H1 (cell line): ENCODE data around the gene MRTFB. TPM values are rescaled to one million over a fixed set of nuclear protein-coding genes. Genes with fewer than 3 reads are reported as not detected.

ENCODE experiments used
- CTCF ChIA-PET: fragments of 300-600 bp; sonication (Branson Sonifier 250); formaldehyde crosslinking; loops from one replicate; lab custom pipeline; 2021; ENCODE audit not compliant: partially characterized antibody; lab: Charles Lee
- POLR2A ChIA-PET: fragments of 300-600 bp; sonication (Branson Sonifier 250); formaldehyde crosslinking; loops from one replicate; lab custom pipeline; 2021; ENCODE audit warnings: inconsistent platforms; ENCODE audit not compliant: partially characterized antibody; lab: Charles Lee
- DNase-seq, 2 experiments: peaks; one replicate each; pipeline versions ENCODE4 v3.0.0 to v3.0.0-alpha.2; 2010 to 2022; ENCODE audit warnings: low spot score in 2 of 2, low read depth in 1 of 2, mixed read lengths in 1 of 2
- FAIRE-seq: peaks from 2 replicates; lab custom pipeline; 2011; peaks lifted over from hg19 to GRCh38; lab: Jason Lieb, UNC
- H2AFZ ChIP-seq: 2 replicates; pipeline ENCODE4 v1.8.1; 2012; ENCODE audit warnings: low read length, inconsistent platforms
- H2AK5ac ChIP-seq: 2 replicates; pipeline ENCODE4 v1.6.1; 2013; ENCODE audit warnings: low read depth, low read length
- H2BK120ac ChIP-seq: replicated peaks from 2 replicates; pipeline ENCODE3; 2013; ENCODE audit warnings: low read depth, low read length, inconsistent platforms
- H2BK12ac ChIP-seq: 2 replicates; pipeline ENCODE4 v1.6.1; 2013; ENCODE audit warnings: low read depth, low read length
- H2BK15ac ChIP-seq: 2 replicates; pipeline ENCODE4 v1.6.1; 2013; ENCODE audit warnings: low read length
- H2BK20ac ChIP-seq: 2 replicates; pipeline ENCODE4 v1.6.1; 2013; ENCODE audit warnings: low read length
- H2BK5ac ChIP-seq: 2 replicates; pipeline ENCODE4 v1.6.1; 2013; ENCODE audit warnings: low read depth, low read length
- H3K14ac ChIP-seq: 2 replicates; pipeline ENCODE4 v1.6.1; 2013; ENCODE audit warnings: inconsistent platforms; ENCODE audit not compliant: insufficient read length
- H3K18ac ChIP-seq: 2 replicates; pipeline ENCODE4 v1.6.1; 2013; ENCODE audit warnings: low read length; ENCODE audit errors: extremely low read depth
- H3K23ac ChIP-seq: 2 replicates; pipeline ENCODE4 v1.6.1; 2013; ENCODE audit warnings: inconsistent platforms; ENCODE audit not compliant: insufficient read length
- H3K23me2 ChIP-seq: 2 replicates; pipeline ENCODE4 v1.6.1; 2013; ENCODE audit warnings: low read depth, low read length
- H3K27ac ChIP-seq: 2 replicates; pipeline ENCODE4 v1.6.1; 2011; ENCODE audit warnings: low read depth, low read length, inconsistent platforms
- H3K27me3 ChIP-seq, 4 experiments: replicated peaks in 1 of 4; 1 replicate in 1 of 4; 2 replicates in 3 of 4; pipeline versions ENCODE4 v1.6.1 to v1.8.1; 2011 to 2013; ENCODE audit warnings: low read length in 3 of 4, mild to moderate bottlenecking in 3 of 4, inconsistent platforms in 2 of 4, mixed read lengths in 2 of 4, moderate library complexity in 1 of 4; ENCODE audit not compliant: control insufficient read depth in 3 of 4, insufficient read depth in 3 of 4; ENCODE audit errors: extremely low read depth in 1 of 4
- H3K36me3 ChIP-seq, 4 experiments: 2 replicates each; pipeline versions ENCODE4 v1.6.1 to v1.8.1; 2011 to 2013; ENCODE audit warnings: mild to moderate bottlenecking in 4 of 4, low read length in 3 of 4, moderate library complexity in 2 of 4, control low read depth in 1 of 4, inconsistent platforms in 1 of 4; ENCODE audit not compliant: insufficient read depth in 4 of 4, control insufficient read depth in 2 of 4
- H3K4ac ChIP-seq: replicated peaks from 2 replicates; pipeline ENCODE3; 2013; ENCODE audit warnings: low read length, low read depth, mixed read lengths, inconsistent platforms; ENCODE audit not compliant: insufficient read length
- H3K4me1 ChIP-seq, 4 experiments: replicated peaks in 1 of 4; 1 replicate in 1 of 4; 2 replicates in 3 of 4; pipeline versions ENCODE4 v1.6.1 to v1.8.1; 2011 to 2013; ENCODE audit warnings: low read length in 3 of 4, inconsistent platforms in 2 of 4, mixed read lengths in 1 of 4; ENCODE audit not compliant: insufficient read depth in 4 of 4, control insufficient read depth in 3 of 4
- H3K4me2 ChIP-seq, 2 experiments: 2 replicates each; pipeline versions ENCODE4 v1.6.1 to v1.8.1; 2011 to 2013; ENCODE audit warnings: low read depth in 2 of 2, low read length in 2 of 2, control low read depth in 1 of 2, inconsistent platforms in 1 of 2, mild to moderate bottlenecking in 1 of 2; ENCODE audit not compliant: insufficient read depth in 1 of 2
- H3K4me3 ChIP-seq, 4 experiments: fragments of 200-600, 300-600 bp in 1 of 4; sonication (generic), shearing (Covaris generic), sonication (Bioruptor Twin) in 1 of 4; 2 replicates each; pipeline versions ENCODE4 v1.5.1 to v1.8.1; 2011 to 2016; ENCODE audit warnings: low read length in 4 of 4, low read depth in 3 of 4, control low read depth in 2 of 4, inconsistent platforms in 2 of 4, mild to moderate bottlenecking in 2 of 4, mixed read lengths in 1 of 4, moderate library complexity in 1 of 4; ENCODE audit not compliant: insufficient read depth in 2 of 4; ENCODE audit errors: extremely low read depth in 1 of 4
- H3K56ac ChIP-seq: replicated peaks from 2 replicates; pipeline ENCODE3; 2013; ENCODE audit warnings: low read depth, mild to moderate bottlenecking, mixed read lengths, low read length, inconsistent platforms; ENCODE audit not compliant: insufficient read length
- H3K79me1 ChIP-seq: 2 replicates; pipeline ENCODE4 v1.6.1; 2013; ENCODE audit warnings: low read depth, low read length, control low read depth
- H3K79me2 ChIP-seq, 2 experiments: 2 replicates each; pipeline versions ENCODE4 v1.6.1 to v1.8.1; 2012 to 2013; ENCODE audit warnings: low read length in 2 of 2, mild to moderate bottlenecking in 2 of 2, inconsistent platforms in 1 of 2; ENCODE audit not compliant: insufficient read depth in 2 of 2, control insufficient read depth in 1 of 2
- H3K9ac ChIP-seq, 4 experiments: replicated peaks in 1 of 4; 1 replicate in 1 of 4; 2 replicates in 3 of 4; pipeline versions ENCODE4 v1.6.1 to v1.8.1; 2011 to 2013; ENCODE audit warnings: low read depth in 3 of 4, low read length in 3 of 4, control low read depth in 2 of 4, mild to moderate bottlenecking in 2 of 4, moderate library complexity in 2 of 4, inconsistent platforms in 1 of 4; ENCODE audit errors: extremely low read depth in 1 of 4
- H3K9me3 ChIP-seq, 2 experiments: 2 replicates each; pipeline versions ENCODE4 v1.6.1 to v1.8.1; 2012 to 2013; ENCODE audit warnings: mild to moderate bottlenecking in 2 of 2, moderate library complexity in 2 of 2, control low read depth in 1 of 2, inconsistent platforms in 1 of 2, low read depth in 1 of 2, low read length in 1 of 2, mixed read lengths in 1 of 2; ENCODE audit not compliant: insufficient read depth in 2 of 2
- H4K20me1 ChIP-seq, 2 experiments: replicated peaks in 1 of 2; 2 replicates each; pipeline versions ENCODE3 to v1.8.1; 2011 to 2013; ENCODE audit warnings: inconsistent platforms in 2 of 2, low read length in 2 of 2, mild to moderate bottlenecking in 1 of 2; ENCODE audit not compliant: insufficient read depth in 2 of 2, control insufficient read depth in 1 of 2
- H4K5ac ChIP-seq: 2 replicates; pipeline ENCODE4 v1.6.1; 2013; ENCODE audit warnings: low read length, low read depth, mixed read lengths, inconsistent platforms; ENCODE audit not compliant: insufficient read length
- H4K8ac ChIP-seq: 2 replicates; pipeline ENCODE4 v1.8.0; 2013; ENCODE audit warnings: mild to moderate bottlenecking, moderate library complexity, low read length, inconsistent platforms; ENCODE audit not compliant: insufficient read depth; ENCODE audit errors: extremely low read depth
- H4K91ac ChIP-seq: replicated peaks from 2 replicates; pipeline ENCODE3; 2013; ENCODE audit warnings: low read length, mixed read lengths, inconsistent platforms; ENCODE audit not compliant: insufficient read length
- CBX8 ChIP-seq: fragments of 300-800, 300-1000 bp; sonication (generic); IDR thresholded peaks from 2 replicates; pipeline ENCODE4 v1.7.1; 2016; ENCODE audit warnings: low read depth, low read length, borderline replicate concordance
- CHD1 ChIP-seq: IDR thresholded peaks from 2 replicates; pipeline ENCODE4 v1.6.1; 2012; ENCODE audit warnings: low read depth, low read length, improper control_type of control experiment
- CREB1 ChIP-seq: IDR thresholded peaks from 2 replicates; pipeline ENCODE4 v1.6.1; 2012; ENCODE audit warnings: inconsistent platforms
- EZH2 ChIP-seq: fragments of 200-600 bp; sonication (generic); IDR thresholded peaks from 2 replicates; pipeline ENCODE4 v1.7.1; 2012; ENCODE audit warnings: low read depth, mild to moderate bottlenecking, moderate library complexity, low read length, inconsistent platforms; ENCODE audit not compliant: severe bottlenecking
- MAX ChIP-seq: IDR thresholded peaks from 2 replicates; pipeline ENCODE4 v1.6.1; 2012; ENCODE audit warnings: inconsistent platforms
- PHF8 ChIP-seq: fragments of 200-600 bp; sonication (generic); conservative IDR thresholded peaks from 2 replicates; pipeline ENCODE4 v1.7.1; 2012; ENCODE audit warnings: low read depth, mild to moderate bottlenecking, inconsistent platforms, low read length, moderate library complexity
- RAD21 ChIP-seq, 2 experiments: IDR thresholded peaks in 1 of 2; conservative IDR thresholded peaks in 1 of 2; 2 replicates each; pipeline ENCODE4 v1.6.1; 2011; ENCODE audit warnings: low read depth in 2 of 2, low read length in 2 of 2, improper control_type of control experiment in 1 of 2, inconsistent platforms in 1 of 2, mild to moderate bottlenecking in 1 of 2, moderate library complexity in 1 of 2
- SP1 ChIP-seq: IDR thresholded peaks from 2 replicates; pipeline ENCODE4 v1.6.1; 2011; ENCODE audit warnings: low read depth, low read length
- SRF ChIP-seq: IDR thresholded peaks from 2 replicates; pipeline ENCODE4 v1.6.1; 2011; ENCODE audit warnings: mild to moderate bottlenecking, low read depth, low read length, moderate library complexity
- SUZ12 ChIP-seq: fragments of 200-600 bp; sonication (generic); IDR thresholded peaks from 2 replicates; pipeline ENCODE4 v1.6.1; 2012; ENCODE audit warnings: mild to moderate bottlenecking, inconsistent platforms, low read length, moderate library complexity, mixed read lengths
- TAF1 ChIP-seq: IDR thresholded peaks from 2 replicates; pipeline ENCODE4 v1.6.1; 2011; ENCODE audit warnings: mild to moderate bottlenecking, low read depth, low read length
- TBP ChIP-seq: IDR thresholded peaks from 2 replicates; pipeline ENCODE4 v1.6.1; 2011; ENCODE audit warnings: low read depth, low read length, improper control_type of control experiment
- WGBS, 2 experiments: shearing (Covaris generic) in 1 of 2; methylation state at CpG; one replicate each; pipeline versions ENCODE4 v1.1.6 to v1.1.7; 2013 to 2015; ENCODE audit warnings: low lambda C conversion rate in 2 of 2, mixed read lengths in 2 of 2, inconsistent platforms in 1 of 2, low coverage in 1 of 2, missing lambda C conversion rate in 1 of 2; ENCODE audit not compliant: insufficient replicate concordance in 2 of 2, insufficient coverage in 1 of 2, insufficient read length in 1 of 2; ENCODE audit errors: extremely low coverage in 1 of 2, missing lambda C conversion rate in 1 of 2; 5-methylcytosine and 5-hydroxymethylcytosine counted together
- polyA plus RNA-seq, 7 experiments: library from polyadenylated mRNA; depleted of rRNA in 3 of 7; stranded (reverse) in 5 of 7; unstranded in 2 of 7; fragments of >200 nt in 5 of 7; fragments of 200-250 nt in 2 of 7; gene quantifications; 1 replicate in 5 of 7; 2 replicates in 1 of 7; 4 replicates in 1 of 7; pipeline versions ENCODE4 v1.2.1 to v1.2.3, GENCODE V29; 2011 to 2013; ENCODE audit warnings: missing spikeins in 2 of 7, mixed read lengths in 2 of 7
- total RNA-seq: library from RNA; stranded (reverse); fragmentation: NEBNext Ultra II Directional; extraction: Animal tissue kit (Norgen Biotek cat#: 25700); gene quantifications from 2 replicates; pipeline ENCODE4 v1.2.1, GENCODE V29; 2021

The MRTFB gene
- total and polyA plus RNA-seq, 2 of the 8 experiments (the other 6 are each of a cell fraction or from before 2014, with no cell fraction given), result 13.5 to 34.9 TPM

- no peak overlapping the region for H3K27ac ChIP-seq
- H4K91ac ChIP-seq, result no peak overlapping the region
- H3K18ac ChIP-seq, result no peak overlapping the region
- H3K79me1 ChIP-seq, result no peaks in the 10 kb centered on the region; the same call in 1 of the 2 replicates
- no peak overlapping the region for H3K56ac ChIP-seq
- DNase-seq (no peak), FAIRE-seq (no peak)
- no peak overlapping the region for H3K23ac ChIP-seq
- no peak overlapping the region for H3K14ac ChIP-seq
- peaks cover 0 to 1% of the 10 kb centered on the region in 2 experiments for H4K20me1 ChIP-seq
- H3K27me3 ChIP-seq, result no peaks in the 10 kb centered on the region
- H4K8ac ChIP-seq, result no peak overlapping the region
- no peak overlapping the region for H4K5ac ChIP-seq
- CTCF ChIA-PET, result interaction anchor here (0.7 kb wide), 1 partner anchor 9 kb away, joined by 3 read pairs; no protein-coding TSS in a partner anchor
- 84% methylated on average over 6 of the region's 6 CpGs; no CpG with 5 or more reads in 1 of the 2 experiments for WGBS, 2 experiments
- H2BK120ac ChIP-seq, result no peak overlapping the region
- H2AFZ ChIP-seq, result no peak overlapping the region
- no peak overlapping the region for H2BK5ac ChIP-seq
- no peaks in the 10 kb centered on the region; the same call in 1 of the 2 replicates for H3K23me2 ChIP-seq
- H2BK15ac ChIP-seq, result no peak overlapping the region
- no peaks in the 10 kb centered on the region for H3K9me3 ChIP-seq
- no peaks in the 10 kb centered on the region for H3K4me1 ChIP-seq
- no peak overlapping the region for H3K9ac ChIP-seq
- no peak overlapping the region for H3K4me2 ChIP-seq
- no peak overlapping the region for H2AK5ac ChIP-seq
- POLR2A ChIA-PET, result interaction anchor here (1.0 kb wide), 1 partner anchor 24 kb away, joined by 3 read pairs; no protein-coding TSS in a partner anchor
- no peak overlapping the region for H3K4me3 ChIP-seq
- H2BK12ac ChIP-seq, result no peak overlapping the region
- peaks cover 0 to 7% (median 4%) of the 10 kb centered on the region in 4 experiments; a peak in 5 of 8 replicates for H3K36me3 ChIP-seq
- no peak overlapping the region for H2BK20ac ChIP-seq
- TF ChIP-seq PHF8 (no peak), EZH2 (no peak), CHD1 (no peak), SRF (no peak), CREB1 (no peak), TAF1 (no peak), MAX (no peak), SP1 (no peak), SUZ12 (no peak), RAD21 (IDR thresholded peaks at IDR 0.05 in 1 of 2, conservative IDR thresholded peaks at IDR 0.05 in 1 of 2; ENCODE audit: low read depth in 2 of 2, low read length in 2 of 2) (no peak), TBP (no peak), CBX8 (no peak)
- TF ChIP-seq, all 59 proteins: peak for 0
- Histone ChIP-seq H3K79me2 (no peaks in the 10 kb centered on the region), H3K4ac (no peak overlapping the region)
Observed at GRCh38 chr16:14211856-14212543, 140.9 kb downstream of the MRTFB start.
